GM12891 (cell line): ENCODE results near the gene CELF5.

Source experiments
- POLR2A ChIP-seq: IDR thresholded peaks from 2 replicates; pipeline ENCODE4 v1.6.1; 2011; ENCODE audit warnings: low read depth, low read length, control low read depth
- SPI1 ChIP-seq: IDR thresholded peaks from 2 replicates; pipeline ENCODE4 v1.6.1; 2011; ENCODE audit warnings: low read depth, low read length, control low read depth
- TAF1 ChIP-seq: IDR thresholded peaks from 2 replicates; pipeline ENCODE4 v1.6.1; 2011; ENCODE audit warnings: low read depth, low read length, control low read depth

- TF ChIP-seq POLR2A (no peak), SPI1 (peak; percentile 70), TAF1 (no peak)
Observed at GRCh38 chr19:3193256-3194105, 31.0 kb upstream of the CELF5 start.
